ENCODE measurements around the gene GNRHR.
"Not testable (repeated sequence)": the region's sequence is repeated elsewhere in the genome, so short reads cannot be mapped to it uniquely, and the experiment has no call there.

GNRHR gene, protein sequence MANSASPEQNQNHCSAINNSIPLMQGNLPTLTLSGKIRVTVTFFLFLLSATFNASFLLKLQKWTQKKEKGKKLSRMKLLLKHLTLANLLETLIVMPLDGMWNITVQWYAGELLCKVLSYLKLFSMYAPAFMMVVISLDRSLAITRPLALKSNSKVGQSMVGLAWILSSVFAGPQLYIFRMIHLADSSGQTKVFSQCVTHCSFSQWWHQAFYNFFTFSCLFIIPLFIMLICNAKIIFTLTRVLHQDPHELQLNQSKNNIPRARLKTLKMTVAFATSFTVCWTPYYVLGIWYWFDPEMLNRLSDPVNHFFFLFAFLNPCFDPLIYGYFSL

DNA sequence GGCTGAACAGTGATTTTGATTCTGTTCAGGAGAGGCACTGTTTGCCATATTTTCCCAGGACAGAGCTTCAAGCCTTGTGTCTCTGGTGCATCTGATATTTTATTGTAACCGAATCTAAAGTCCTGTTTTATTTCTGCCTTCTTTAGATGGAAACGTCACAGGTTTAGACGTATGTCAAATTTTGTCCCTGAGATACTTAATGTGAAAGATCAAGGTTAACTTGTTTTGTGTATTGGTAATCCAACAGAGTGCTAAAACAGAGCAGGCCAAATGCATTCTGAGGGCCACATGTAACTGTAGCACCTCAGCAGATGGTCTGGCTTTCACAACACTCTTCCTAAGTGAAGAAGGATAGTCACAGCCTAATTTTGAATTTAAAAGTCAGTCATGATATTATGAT is at the start of gene GNRHR:
Gene GNRHR (minus strand): TSS at position 101 of the 400 bp plus-strand sequence. CDS start 53 bp downstream, at position 48.
- no peak for DNase-seq

DNA sequence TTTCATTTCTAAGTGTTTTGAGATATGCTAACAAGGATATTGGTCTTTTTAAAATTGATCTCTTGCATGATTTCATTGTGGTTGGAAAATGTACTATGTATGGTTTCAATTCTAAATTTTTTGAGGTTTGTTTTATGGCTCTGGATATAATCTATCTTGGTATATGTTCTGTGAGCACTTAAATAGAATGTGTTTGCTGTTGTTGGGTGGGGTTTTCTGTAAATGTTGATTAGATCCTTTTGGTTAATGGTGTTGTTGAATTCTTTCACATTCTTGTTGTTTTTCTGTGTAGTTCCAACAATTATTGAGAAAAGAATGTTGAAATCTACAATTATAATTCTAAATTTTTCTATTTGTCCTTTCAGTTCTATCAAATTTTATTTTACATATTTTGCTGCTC is 42.6 kb upstream of the GNRHR start:
- no peak for DNase-seq

DNA sequence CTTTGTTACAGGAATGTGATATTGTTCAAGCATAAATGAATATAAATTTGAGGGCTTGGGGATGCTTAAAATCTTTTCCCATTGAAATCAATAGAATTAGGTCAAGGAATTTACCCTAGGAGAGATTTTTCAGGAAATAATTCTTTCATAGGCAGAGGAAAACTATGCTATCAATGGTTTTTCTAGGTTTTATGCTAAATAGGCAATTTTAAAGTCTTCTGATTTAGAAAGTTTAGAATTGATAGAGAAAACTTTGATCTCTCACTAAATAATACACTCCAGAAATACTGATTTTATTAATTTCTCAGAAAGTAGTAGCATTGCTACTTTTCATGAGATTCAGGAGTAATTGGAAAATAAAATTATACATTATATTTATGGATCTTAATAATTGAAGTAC is 36.5 kb upstream of the GNRHR start:
- DNase-seq = no peak

DNA sequence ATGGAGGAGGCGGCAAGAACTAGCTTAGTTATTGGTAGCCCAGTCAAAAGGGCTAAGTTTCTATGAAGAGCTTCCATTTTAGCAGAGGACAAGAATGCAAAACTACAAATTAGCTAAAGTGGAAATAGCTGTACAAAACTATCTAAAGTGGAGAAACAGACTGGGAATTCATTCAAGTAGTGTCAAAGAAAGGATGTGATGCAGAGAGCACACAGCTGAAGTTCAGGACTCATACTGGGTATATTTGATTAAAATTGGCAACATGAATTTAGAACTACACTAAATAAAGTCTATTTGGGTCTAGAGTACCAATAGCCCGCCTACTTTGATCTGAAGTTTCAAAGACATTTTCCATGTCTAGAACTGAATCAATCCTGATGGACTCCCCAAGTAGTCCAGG is 33.1 kb upstream of the GNRHR start:
- DNase-seq = no peak

DNA sequence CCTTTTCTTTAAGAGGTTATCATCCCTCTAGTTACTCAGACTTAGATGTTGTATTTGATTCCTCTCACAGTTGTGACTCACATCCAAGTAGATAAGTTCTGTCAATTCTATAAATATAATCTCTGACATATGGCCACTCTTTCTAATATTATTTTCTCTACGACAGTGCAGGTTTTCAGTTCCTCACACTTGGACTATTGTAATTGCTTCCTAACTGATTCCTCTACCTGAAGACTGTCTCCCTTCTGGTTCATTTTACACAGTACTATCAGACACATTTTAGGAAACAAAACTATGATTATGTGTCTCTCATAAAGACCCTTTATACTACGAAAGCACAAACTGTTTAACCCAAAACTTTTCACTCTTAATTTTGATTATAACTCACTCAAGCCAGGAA is 31.3 kb upstream of the GNRHR start:
- DNase-seq = no peak

DNA sequence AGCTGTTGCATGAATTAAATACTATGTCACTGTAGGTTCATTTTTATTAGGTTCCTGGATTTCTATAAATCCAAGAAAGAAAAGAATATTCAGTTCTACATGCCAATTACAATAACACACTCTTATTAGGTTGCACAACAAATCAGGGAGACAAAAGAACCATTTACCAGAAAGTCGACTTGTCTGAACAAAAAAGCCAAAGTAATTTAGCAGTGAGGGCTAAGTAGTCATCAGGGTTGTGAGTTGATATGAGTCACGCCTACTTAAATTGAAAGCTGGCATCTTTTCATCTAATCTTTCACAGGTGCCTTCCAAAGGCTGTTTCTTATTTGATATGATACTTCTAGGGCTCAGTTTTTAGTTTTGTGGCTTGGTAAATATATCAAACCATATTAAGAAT is 25.4 kb upstream of the GNRHR start:
- no peak for DNase-seq

DNA sequence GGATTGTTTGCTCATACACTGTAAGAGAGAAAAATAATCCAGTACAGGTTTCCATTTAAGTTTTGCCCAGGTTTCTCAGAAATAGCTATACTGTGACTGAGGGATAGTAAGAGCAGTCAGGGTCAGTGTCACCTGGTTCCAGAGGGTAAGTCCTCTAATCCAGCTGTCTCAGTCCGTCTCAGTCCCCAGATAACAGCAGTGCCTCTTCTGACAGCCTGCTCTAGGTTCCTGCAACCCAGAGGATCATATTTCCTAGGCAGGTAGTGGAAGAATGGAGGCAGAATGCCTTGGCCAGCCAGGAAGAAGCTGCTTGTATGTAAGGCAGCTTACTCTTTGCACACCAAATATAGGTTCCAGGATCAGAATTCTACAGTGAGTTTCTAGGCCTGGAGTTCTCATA is 22.6 kb upstream of the GNRHR start:
- DNase-seq = no peak

DNA sequence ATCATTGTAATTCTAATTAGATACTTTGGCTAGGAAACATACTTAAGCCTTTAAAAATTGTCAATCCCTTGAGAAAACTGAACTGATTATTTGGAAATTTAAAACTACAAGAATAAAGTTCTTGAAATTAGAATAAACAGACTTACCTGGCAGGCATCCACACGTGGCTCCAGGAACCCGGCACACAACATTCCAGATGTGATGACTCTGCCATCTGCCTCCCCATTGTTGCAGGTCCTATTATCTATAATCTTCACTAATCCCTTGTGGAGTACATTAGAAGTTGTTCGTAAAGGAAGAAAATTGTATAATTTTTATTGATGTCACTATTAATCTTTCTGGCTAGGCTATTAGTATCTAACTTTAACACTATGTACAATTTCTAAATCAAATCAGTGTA is 16.2 kb upstream of the GNRHR start:
- DNase-seq = no peak

DNA sequence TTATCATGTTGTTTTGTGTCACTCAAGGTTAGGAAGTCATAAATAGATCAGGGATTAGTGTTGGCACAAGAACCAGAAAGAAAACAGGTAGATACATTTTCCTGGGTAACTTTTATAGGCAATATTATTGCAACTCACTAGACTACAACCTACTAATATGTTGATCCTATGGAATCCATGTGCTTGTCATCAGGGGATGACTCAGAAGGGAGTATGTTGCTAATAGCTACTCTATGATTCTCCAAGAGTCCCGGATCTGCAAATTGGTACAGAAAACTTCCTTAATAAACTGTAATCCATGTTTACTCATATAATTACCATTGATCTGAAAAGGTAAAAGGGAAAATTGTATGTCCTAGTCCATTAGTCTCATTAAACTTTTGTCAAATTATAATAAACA is 11.7 kb upstream of the GNRHR start:
- DNase-seq = no peak

DNA sequence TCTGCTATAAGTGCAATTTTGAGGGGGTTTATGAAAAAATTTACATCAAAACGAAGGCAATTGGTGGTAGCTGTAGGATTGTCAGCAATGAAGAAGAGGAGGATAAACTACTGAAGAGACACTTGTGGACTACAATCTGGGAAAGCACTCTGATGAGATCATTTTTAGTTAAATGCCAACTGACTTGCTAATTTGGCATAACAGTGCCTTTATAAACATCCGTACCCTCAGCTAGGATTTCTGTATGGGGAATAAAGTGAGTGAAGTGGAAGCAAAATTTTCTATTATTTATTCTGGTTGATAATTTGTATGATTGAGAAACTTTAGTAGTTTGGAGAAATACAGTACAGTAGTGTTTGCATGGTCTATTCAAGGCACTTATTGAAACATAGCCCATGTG is 11.2 kb upstream of the GNRHR start:
- no peak for DNase-seq

DNA sequence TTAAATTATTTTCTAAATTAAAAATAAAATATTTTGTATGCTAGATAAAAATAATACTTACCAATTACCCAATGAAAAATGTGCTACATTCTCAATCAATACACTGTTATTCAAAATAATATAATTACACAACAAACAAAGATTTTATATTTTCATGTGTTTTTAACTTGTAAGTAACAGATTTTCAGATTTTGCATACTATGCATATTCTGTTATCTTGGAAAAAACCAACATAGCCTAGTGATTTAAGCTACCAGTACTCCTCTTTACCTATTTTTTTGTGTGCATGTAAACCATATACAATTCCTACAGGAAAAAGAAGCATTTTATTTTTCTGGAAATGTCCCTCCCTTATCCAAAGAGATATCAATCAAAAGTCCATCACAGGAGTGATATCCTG is 10.0 kb upstream of the GNRHR start:
- no peak for DNase-seq

DNA sequence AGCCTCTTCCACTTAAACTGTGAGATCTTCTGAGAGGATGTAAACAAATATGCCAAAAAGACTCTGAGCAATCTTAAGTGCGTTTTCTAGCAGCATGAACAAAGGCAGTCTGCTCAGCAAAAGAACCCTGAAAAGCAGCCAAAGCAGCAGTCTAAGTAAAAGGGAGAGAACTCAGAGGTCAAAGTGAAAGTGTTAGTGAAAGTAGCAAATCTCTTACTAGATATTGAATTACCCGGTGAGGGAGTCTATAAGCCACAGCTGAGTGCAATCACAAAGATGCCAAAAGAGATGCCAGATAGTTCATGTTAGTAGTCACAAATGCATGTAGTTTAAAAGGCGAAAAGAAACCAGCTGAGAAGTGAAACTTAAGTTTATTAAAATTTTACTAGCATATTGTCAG is 7.9 kb upstream of the GNRHR start:
- DNase-seq = no peak

DNA sequence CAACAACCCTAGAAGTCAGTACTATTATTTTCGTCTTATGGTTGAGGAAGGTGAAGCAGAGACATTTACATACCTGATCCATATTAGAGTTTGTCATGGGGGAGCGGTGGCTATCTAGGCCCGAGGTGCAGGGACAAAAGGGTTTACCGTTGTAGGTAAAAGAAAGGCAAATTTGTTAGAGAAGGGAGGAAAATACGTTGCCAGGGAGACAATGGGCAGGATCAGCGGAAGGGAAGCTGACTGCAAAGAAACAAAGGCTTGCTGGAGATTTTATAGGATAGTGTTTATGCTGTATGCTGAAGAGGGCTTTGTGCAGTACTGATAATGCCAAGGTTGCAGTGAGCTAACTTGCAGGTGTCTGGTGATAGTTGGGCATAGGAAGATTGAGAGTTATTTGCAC is 2.8 kb upstream of the GNRHR start:
- not testable (repeated sequence) for DNase-seq

DNA sequence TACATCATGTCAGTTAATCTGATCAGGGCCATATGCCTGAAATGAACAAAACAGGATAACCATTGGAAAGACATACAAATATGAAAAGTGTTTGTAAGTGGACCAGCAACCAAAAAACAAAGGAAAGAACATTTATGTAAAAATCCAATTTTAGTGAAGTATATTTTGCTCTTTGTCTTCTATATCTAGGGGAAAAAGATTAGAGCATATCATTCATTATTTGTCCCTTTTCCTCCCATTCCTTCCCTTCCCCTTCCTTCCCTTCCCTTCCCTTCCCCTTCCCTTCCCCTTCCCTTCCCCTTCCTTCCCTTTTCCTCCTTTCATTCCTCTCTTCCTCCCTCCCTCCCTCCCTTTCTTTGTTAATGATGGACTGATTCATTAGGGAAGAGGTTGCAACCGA is 1.8 kb upstream of the GNRHR start:
- no peak for DNase-seq

DNA sequence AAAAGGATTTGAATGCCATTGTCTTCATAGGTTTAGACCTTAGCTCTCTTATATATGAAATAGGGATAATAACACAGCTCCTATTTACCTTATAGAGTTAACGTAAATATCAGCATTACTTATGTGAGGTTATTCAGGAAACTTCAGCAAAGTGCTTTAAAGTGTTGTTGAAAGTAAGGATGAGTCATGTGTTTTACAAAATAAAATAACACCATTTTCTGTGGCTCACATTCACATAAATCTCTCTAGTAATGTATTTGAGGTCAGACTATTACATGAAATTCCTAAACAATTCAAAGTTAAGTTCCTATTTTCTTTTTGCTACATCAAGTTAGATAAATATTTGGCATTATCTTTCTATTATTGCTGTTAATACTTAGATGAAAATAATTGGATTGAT is 2.9 kb downstream of the GNRHR start:
- no peak for DNase-seq

DNA sequence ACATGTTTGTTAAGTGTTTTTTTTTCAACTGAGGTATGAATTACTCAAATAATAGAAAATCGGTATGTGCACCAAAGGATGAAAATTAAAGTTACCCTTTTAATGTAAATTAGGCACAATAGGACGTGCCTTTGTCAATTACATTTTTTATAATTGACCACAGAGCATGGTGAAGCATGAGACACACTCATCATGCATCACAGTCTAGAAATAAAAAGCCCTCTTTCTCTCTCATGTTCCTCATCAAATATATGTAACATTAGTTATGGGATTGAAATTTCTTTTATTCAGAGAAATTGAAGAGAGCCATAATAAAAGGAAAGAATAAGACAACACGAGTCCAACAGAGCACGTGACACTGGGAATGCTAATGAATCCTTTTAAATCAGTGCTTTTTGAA is 3.5 kb downstream of the GNRHR start:
- no peak for DNase-seq

DNA sequence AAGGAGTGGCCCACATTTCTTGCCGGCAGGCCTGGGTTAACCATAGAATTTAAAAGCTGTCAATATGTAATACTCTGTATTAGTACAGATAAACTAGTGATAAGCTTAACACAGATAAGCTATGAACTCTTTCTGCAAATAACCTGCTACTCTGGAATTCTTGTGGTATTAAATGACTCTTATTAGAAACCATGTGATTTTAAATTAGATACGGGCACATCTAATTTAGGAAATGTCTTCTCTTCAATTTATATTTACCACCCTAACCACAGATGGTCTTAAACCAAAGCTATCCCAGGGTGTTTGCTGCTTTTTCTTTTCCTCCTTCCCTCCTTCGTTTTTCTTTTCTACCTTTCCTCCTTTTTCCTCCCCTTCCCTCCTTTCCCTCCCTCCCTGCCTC is 4.9 kb downstream of the GNRHR start:
- DNase-seq = no peak

DNA sequence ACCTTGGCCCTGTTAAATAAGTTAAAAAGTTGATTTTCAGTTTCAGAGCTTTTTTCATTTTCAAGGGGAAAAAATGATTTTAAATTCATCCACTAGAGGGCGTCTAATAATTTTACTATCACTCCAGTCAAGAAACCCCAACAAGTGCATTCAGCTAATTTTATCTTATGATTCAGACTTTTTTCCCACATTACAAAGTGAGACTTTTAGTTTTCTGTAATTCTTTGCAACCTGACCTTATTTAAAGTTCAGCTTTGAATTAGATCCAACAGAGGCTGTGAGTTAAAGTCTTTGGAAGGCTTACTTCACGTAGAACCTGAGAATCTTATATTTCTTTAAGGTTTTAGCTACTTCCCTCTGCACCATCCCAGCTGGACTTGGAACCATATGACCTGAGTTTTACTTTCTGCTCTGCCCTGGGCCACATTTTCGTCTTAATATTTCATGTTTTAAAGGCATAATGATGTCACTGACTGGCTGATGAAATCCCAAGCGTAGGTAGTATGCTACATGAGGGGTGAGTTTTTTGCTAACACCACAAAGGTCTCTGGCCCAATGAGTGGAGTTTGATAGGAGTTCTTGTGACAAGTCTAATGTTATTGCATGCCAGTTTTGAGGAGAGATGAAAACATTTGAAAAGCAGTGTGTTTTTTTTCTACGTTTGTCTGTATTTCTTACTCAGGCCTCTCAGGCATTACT is 7.2 kb downstream of the GNRHR start:
- DNase-seq = peak; percentile 77

DNA sequence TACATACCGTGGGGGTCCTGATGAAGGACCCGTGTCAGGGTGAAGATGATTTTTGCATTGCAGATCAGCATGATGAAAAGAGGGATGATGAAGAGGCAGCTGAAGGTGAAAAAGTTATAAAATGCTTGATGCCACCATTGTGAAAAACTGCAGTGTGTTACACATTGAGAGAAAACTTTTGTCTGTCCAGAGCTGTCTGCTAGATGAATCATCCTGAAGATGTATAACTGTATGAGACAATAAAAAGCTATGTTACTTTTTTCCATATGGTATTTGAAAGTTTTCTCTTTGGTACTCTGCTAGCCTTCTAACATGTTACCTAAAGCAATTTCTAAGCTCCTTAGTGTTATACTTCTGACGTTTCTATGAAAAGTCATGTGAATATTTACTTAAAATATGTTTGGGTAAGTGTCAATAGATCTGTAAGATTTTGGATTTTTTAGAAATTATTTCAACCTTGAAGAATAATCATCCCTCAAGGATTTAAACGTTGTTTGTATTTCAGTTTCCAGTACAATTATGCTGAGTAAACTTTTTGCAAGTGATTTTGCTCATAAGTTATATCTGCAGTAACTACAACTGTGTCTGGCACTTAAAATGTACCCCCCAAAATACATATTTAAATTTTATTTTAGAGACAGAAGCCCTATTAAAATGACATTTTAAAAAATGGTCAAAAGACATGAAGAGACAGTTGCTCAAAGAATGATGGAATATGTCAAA is 9.5 kb downstream of the GNRHR start:
- no peak for DNase-seq

DNA sequence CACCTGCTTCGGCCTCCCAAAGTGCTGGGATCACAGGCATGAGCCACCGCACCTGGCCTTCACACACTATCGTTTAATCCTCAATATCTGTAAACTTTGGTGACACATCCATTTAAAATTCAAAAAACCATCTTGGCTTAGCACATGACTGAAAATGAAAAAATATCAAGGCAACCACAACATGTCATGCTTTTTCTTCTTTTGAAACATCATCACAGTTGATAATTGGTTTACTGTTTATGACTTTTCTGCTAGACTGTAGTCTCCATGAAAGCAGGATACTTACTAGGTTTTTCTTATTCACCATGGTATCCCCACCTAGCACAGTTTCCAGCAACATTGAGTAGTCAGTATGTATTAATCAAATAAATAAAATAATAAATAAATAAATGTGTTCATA is 11.0 kb downstream of the GNRHR start:
- no peak for DNase-seq

DNA sequence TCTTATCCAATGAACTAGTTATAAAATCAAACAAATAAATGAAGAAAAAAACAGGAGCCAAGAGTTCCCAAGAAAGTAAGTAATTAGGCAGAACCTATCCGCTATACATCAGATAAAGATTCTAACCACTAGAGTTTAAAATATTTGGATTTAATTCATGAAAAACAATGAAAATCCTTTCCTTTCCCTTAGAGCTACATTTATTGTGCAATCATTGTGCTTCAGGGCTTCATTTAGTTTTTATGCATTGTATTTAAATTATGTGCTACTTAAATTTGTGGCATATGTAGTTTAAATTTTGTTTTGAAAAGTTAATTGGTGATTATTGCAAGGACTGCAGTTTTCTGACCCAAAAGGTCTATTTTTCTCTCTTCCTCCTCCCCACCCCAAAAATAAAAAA is 17.9 kb downstream of the GNRHR start:
- no peak for DNase-seq

DNA sequence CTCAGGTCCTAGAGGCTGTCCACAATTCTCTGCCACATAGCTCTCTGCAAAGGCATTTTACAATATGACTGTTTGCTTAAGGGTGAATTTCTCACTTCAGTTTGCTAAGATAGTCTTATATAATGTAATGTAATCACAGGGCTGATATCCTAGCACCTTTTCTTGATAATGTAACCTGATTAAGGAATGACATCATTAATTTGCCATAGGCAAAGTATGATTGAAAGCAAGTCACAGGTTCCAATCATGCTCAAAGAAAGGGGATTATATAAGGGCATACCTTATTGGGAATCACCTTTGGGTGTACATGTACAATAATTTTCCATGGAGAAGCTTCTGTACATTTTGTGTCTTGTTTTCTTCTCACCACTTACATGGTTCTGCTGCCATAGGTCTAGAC is 18.9 kb downstream of the GNRHR start:
- no peak for DNase-seq

DNA sequence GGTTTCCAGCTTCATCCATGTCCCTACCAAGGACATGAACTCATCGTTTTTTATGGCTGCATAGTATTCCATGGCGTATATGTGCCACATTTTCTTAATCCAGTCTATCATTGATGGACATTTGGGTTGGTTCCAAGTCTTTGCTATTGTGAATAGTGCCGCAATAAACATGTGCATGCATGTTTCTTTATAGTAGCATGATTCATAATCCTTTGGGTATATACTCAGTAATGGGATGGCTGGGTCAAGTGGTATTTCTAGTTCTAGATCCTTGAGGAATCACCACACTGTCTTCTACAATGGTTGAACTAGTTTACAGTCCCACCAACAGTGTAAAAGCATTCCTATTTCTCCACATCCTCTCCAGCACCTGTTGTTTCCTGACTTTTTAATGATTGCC is 23.7 kb downstream of the GNRHR start:
- DNase-seq = not testable (repeated sequence)
